Neural progenitor cell (in vitro differentiated cells): ENCODE measurements around the gene KRT74. TPM values are rescaled to one million over a fixed set of nuclear protein-coding genes. Genes with fewer than 3 reads are reported as not detected.
"Not testable (repeated sequence)": the region's sequence is repeated elsewhere in the genome, so short reads cannot be mapped to it uniquely, and the experiment has no call there.

Source experiments
- DNase-seq: peaks from one replicate; pipeline ENCODE4 v3.0.0-alpha.2; 2016; ENCODE audit warnings: low spot score
- H2AFZ ChIP-seq: fragments of 200-600 bp; sonication (generic); replicated peaks from 2 replicates; pipeline ENCODE4 v1.6.1; 2016; ENCODE audit warnings: antibody characterized with exemption
- H3F3A ChIP-seq: fragments of 200-600 bp; sonication (generic); 2 replicates; pipeline ENCODE4 v1.6.1; 2016; ENCODE audit warnings: antibody characterized with exemption, low read depth
- H3K27ac ChIP-seq: fragments of 200-600 bp; sonication (generic); 2 replicates; pipeline ENCODE4 v1.5.1; 2016; ENCODE audit warnings: mild to moderate bottlenecking
- H3K27me3 ChIP-seq: fragments of 200-600 bp; sonication (generic); 2 replicates; pipeline ENCODE4 v1.6.1; 2016; ENCODE audit warnings: mild to moderate bottlenecking, moderate library complexity
- H3K36me3 ChIP-seq: fragments of 200-600 bp; sonication (generic); 2 replicates; pipeline ENCODE4 v1.5.1; 2016
- H3K4me1 ChIP-seq: fragments of 200-600 bp; sonication (generic); 2 replicates; pipeline ENCODE4 v1.6.1; 2016; ENCODE audit warnings: mixed run types
- H3K4me2 ChIP-seq: fragments of 200-600 bp; sonication (generic); 2 replicates; pipeline ENCODE4 v1.6.1; 2016
- H3K4me3 ChIP-seq: fragments of 200-600 bp; sonication (generic); 2 replicates; pipeline ENCODE4 v1.5.1; 2016
- H3K79me2 ChIP-seq: fragments of 200-600 bp; sonication (generic); 2 replicates; pipeline ENCODE4 v1.6.1; 2016; ENCODE audit warnings: low read depth
- H3K9ac ChIP-seq: fragments of 200-600 bp; sonication (generic); 2 replicates; pipeline ENCODE4 v1.6.1; 2016
- H3K9me3 ChIP-seq: fragments of 200-600 bp; sonication (generic); 2 replicates; pipeline ENCODE4 v1.5.1; 2016; ENCODE audit warnings: low read depth
- H4K20me1 ChIP-seq: fragments of 200-600 bp; sonication (generic); 2 replicates; pipeline ENCODE4 v1.6.1; 2016; ENCODE audit warnings: low read depth
- H3K27ac Mint-ChIP-seq: 3 replicates; pipeline ENCODE4 v1.8.0; 2021; ENCODE audit warnings: mixed read lengths
- H3K27me3 Mint-ChIP-seq: 2 replicates; pipeline ENCODE4 v1.8.0; 2022; ENCODE audit warnings: low read depth, mild to moderate bottlenecking, inconsistent platforms, moderate library complexity, mixed read lengths; ENCODE audit not compliant: insufficient read depth
- H3K36me3 Mint-ChIP-seq: 3 replicates; pipeline ENCODE4 v1.8.0; 2021; ENCODE audit warnings: mixed read lengths
- H3K4me1 Mint-ChIP-seq: 3 replicates; pipeline ENCODE4 v1.8.0; 2021; ENCODE audit warnings: mixed read lengths
- H3K4me3 Mint-ChIP-seq: 3 replicates; pipeline ENCODE4 v1.8.0; 2021; ENCODE audit warnings: mild to moderate bottlenecking, moderate library complexity, mixed read lengths
- H3K9me3 Mint-ChIP-seq: 3 replicates; pipeline ENCODE4 v1.8.0; 2020; ENCODE audit warnings: mixed read lengths
- EZH2 ChIP-seq: fragments of 200-600 bp; sonication (generic); IDR thresholded peaks from 2 replicates; pipeline ENCODE4 v1.6.1; 2017; ENCODE audit warnings: antibody characterized with exemption, mild to moderate bottlenecking, moderate library complexity
- EZH2phosphoT487 ChIP-seq: fragments of 200-600 bp; sonication (generic); IDR thresholded peaks from 2 replicates; pipeline ENCODE4 v1.6.1; 2017; ENCODE audit warnings: antibody characterized with exemption
- total RNA-seq: library from RNA; depleted of rRNA; stranded (reverse); fragments of >200 nt; gene quantifications from 2 replicates; pipeline ENCODE4 v1.2.3, GENCODE V29; 2015; ENCODE audit warnings: low replicate concordance
- TF ChIP-seq, protein P1 (sequence below): fragments of 200-600 bp; sonication (generic); IDR thresholded peaks from 2 replicates; pipeline ENCODE4 v1.5.1; 2017; ENCODE audit warnings: antibody characterized with exemption, mild to moderate bottlenecking

Gene KRT74
- total RNA-seq, 1 donor from 2014 or later: not detected

DNA sequence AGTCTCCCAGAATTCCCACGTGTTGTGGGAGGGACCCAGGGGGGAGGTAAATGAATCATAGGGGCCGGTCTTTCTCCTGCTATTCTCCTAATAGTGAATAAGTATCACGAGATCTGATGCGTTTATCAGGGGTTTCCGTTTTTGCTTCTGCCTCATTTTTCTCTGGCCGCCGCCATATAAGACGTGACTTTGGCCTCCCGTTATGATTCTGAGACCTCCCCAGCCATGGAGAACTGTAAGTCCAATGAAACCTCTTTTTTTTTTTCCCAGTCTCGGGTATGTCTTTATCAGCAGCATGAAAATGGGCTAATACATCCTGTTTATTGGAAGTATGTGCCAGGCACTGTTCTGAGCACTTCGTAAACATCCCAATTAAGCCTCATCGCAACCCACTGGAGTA, 26.8 kb upstream of the KRT74 start:
- Histone ChIP-seq H3K9ac (no peak overlapping the region), H3K4me1 (no peaks in the 10 kb centered on the region), H2AFZ (no peak overlapping the region), H3K4me2 (no peak overlapping the region), H3K79me2 (no peaks in the 10 kb centered on the region), H3K27me3 (peaks cover 25% of the 10 kb centered on the region), H4K20me1 (no peaks in the 10 kb centered on the region), H3F3A (no peaks in the 10 kb centered on the region), H3K4me3 (no peak overlapping the region), H3K27ac (no peak overlapping the region), H3K9me3 (no peaks in the 10 kb centered on the region), H3K36me3 (no peaks in the 10 kb centered on the region)
- Mint-ChIP-seq H3K27ac (no peak overlapping the region), H3K27me3 (peaks cover 4% of the 10 kb centered on the region), H3K36me3 (no peaks in the 10 kb centered on the region), H3K4me3 (no peak overlapping the region), H3K9me3 (no peaks in the 10 kb centered on the region), H3K4me1 (no peaks in the 10 kb centered on the region)
- no peak for DNase-seq
- TF ChIP-seq EZH2 (no peak), EZH2phosphoT487 (no peak)
- TF ChIP-seq, protein P1, sequence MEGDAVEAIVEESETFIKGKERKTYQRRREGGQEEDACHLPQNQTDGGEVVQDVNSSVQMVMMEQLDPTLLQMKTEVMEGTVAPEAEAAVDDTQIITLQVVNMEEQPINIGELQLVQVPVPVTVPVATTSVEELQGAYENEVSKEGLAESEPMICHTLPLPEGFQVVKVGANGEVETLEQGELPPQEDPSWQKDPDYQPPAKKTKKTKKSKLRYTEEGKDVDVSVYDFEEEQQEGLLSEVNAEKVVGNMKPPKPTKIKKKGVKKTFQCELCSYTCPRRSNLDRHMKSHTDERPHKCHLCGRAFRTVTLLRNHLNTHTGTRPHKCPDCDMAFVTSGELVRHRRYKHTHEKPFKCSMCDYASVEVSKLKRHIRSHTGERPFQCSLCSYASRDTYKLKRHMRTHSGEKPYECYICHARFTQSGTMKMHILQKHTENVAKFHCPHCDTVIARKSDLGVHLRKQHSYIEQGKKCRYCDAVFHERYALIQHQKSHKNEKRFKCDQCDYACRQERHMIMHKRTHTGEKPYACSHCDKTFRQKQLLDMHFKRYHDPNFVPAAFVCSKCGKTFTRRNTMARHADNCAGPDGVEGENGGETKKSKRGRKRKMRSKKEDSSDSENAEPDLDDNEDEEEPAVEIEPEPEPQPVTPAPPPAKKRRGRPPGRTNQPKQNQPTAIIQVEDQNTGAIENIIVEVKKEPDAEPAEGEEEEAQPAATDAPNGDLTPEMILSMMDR: no peak

DNA sequence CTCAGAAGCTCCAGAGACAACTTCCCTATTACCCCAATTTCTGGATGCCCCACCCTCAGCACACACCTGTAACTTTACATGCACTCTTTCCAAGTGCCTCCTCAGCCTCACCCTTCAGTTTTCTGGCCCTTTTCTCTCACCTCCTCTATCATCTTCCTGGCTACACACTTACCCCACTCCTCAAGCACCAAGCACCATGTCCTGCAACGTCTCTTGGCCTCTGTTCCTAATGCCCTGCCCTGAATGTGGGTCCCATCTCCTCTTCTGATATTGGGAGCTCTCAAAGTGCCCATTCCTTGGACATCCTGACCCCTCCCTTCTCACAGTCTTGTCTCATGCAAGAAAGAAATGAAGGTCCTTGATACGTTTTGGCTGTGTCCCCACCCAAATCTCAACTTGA, 26.4 kb upstream of the KRT74 start:
- Histone ChIP-seq H3K36me3 (no peaks in the 10 kb centered on the region), H3K9me3 (no peaks in the 10 kb centered on the region), H2AFZ (no peak overlapping the region), H3K27me3 (peaks cover 25% of the 10 kb centered on the region), H3K4me2 (no peak overlapping the region), H3K27ac (no peak overlapping the region), H3K9ac (no peak overlapping the region), H3K4me3 (no peak overlapping the region), H3F3A (no peaks in the 10 kb centered on the region), H4K20me1 (no peaks in the 10 kb centered on the region), H3K4me1 (no peaks in the 10 kb centered on the region), H3K79me2 (no peaks in the 10 kb centered on the region)
- no peaks in the 10 kb centered on the region for H3K4me1 Mint-ChIP-seq
- H3K9me3 Mint-ChIP-seq: no peaks in the 10 kb centered on the region
- no peak overlapping the region for H3K4me3 Mint-ChIP-seq
- H3K36me3 Mint-ChIP-seq: no peaks in the 10 kb centered on the region
- DNase-seq: no peak
- H3K27ac Mint-ChIP-seq: no peak overlapping the region
- H3K27me3 Mint-ChIP-seq: peaks cover 4% of the 10 kb centered on the region
- TF ChIP-seq, protein P1: no peak
- TF ChIP-seq EZH2 (no peak), EZH2phosphoT487 (no peak)

DNA sequence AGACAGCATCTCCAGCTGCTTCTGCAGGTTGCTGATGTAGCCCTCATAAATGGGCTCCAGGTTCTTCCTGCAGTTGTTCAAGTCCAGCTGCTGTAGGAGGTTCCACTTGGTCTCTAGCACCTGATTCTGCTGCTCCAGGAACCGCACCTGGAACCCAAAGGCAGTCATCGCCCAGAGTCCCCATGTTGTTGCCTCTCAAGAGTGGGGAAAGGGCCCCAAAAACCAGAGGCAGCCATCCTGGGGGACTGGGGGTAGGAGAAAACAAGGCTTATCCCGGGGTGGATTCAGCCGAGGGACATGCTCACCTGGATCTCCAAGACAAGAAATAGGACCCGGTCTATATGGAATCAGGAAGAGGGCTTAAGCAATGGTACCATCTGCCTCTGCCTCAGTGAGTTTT, 25.3 kb upstream of the KRT74 start:
- no peak overlapping the region for H3K27ac Mint-ChIP-seq
- H3K4me3 Mint-ChIP-seq: no peak overlapping the region
- H3K9me3 ChIP-seq: no peaks in the 10 kb centered on the region
- no peak overlapping the region for H3K4me2 ChIP-seq
- no peaks in the 10 kb centered on the region for H3K4me1 ChIP-seq
- DNase-seq: no peak
- no peaks in the 10 kb centered on the region for H3K36me3 ChIP-seq
- no peak overlapping the region for H3K27ac ChIP-seq
- H3K9ac ChIP-seq: no peak overlapping the region
- peaks cover 4% of the 10 kb centered on the region for H3K27me3 Mint-ChIP-seq
- H4K20me1 ChIP-seq: no peaks in the 10 kb centered on the region
- H3K4me1 Mint-ChIP-seq: no peaks in the 10 kb centered on the region
- no peaks in the 10 kb centered on the region for H3F3A ChIP-seq
- TF ChIP-seq, protein P1: no peak
- no peak for TF ChIP-seq EZH2phosphoT487
- no peak for TF ChIP-seq EZH2
- peaks cover 3% of the 10 kb centered on the region for H3K9me3 Mint-ChIP-seq
- no peak overlapping the region for H2AFZ ChIP-seq
- H3K36me3 Mint-ChIP-seq: no peaks in the 10 kb centered on the region
- peaks cover 25% of the 10 kb centered on the region for H3K27me3 ChIP-seq
- H3K4me3 ChIP-seq: no peak overlapping the region
- no peaks in the 10 kb centered on the region for H3K79me2 ChIP-seq

DNA sequence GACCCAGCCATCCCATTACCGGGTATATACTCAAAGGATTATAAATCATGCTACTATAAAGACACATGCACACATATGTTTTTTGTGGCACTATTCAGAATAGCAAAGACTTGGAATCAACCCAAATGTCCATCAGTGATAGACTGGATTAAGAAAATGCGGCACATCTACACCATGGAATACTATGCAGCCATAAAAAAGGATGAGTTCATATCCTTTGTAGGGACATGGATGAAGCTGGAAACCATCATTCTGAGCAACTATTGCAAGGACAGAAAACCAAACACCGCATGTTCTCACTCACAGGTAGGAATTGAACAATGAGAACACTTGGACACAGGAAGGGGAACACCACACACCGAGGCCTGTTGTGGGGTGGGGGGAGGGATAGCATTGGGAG, 20.6 kb upstream of the KRT74 start:
- peaks cover 22% of the 10 kb centered on the region for H3K27me3 ChIP-seq
- not testable (repeated sequence) for H3K27ac Mint-ChIP-seq, H4K20me1 ChIP-seq, H3K4me1 Mint-ChIP-seq, H3K9me3 ChIP-seq, H2AFZ ChIP-seq, H3K36me3 Mint-ChIP-seq, H3K4me1 ChIP-seq, H3F3A ChIP-seq, H3K9ac ChIP-seq, H3K36me3 ChIP-seq, H3K9me3 Mint-ChIP-seq, H3K79me2 ChIP-seq, H3K4me2 ChIP-seq, H3K27ac ChIP-seq, DNase-seq, H3K4me3 ChIP-seq
- peak overlapping the region; percentile 30 for H3K4me3 Mint-ChIP-seq
- H3K27me3 Mint-ChIP-seq: peaks cover 10% of the 10 kb centered on the region
